GM21526 (cell line): ENCODE data around the gene RBM33.
"Not testable (repeated sequence)": the region's sequence is repeated elsewhere in the genome, so short reads cannot be mapped to it uniquely, and the experiment has no call there.

Source experiments
- ATAC-seq: cut with Tn5 transposase; IDR thresholded peaks from one replicate; pipeline ENCODE4 v1.9.1; 2021; ENCODE audit warnings: moderate library complexity; ENCODE audit not compliant: unreplicated experiment, low FRiP score

Gene RBM33

DNA sequence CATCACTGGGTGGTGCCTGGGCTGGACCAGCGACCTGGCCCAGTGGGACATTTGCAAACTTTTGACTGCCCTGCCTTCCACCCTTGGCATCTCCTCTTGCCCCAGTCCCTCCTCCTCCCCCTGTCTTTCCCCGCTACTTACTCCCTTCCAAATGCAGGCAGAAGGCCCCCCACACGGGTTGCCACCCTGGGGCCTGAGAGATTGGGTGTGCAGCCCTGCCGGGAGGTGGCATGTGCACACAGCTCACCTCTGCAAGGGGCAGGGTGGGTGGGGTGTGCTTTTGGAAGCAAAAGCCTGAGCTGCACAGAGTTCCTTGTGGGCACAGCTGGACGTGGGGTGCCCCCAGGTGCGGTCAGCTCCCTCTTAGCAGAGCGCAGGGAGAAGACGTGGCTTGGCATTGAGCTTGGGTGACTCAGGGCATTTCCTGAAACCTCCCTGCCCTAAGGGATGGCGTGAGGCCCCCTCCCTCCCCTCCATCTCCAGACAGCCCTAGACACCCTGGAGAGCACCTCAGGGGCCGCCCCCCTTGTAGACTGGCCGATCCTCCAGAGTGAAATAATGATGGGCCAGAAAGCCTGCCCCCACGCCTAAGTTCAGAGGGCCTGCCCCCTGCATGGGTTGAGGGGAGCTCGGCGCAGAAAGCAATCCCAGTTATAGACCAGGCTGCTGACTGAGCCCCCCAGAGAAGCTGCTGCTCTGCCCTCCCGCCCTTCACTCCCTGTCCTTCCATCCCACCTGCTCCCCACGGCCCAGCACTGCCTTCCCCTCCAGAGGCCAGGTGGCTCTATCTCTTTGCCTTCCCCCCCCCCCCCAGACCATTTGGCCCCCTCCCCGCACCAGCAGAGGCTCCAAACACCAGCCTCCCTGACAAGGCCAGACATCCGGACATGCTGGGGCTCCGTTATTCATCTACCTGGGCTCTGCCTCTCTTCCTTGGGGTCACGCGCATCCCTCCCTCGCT, 170.1 kb downstream of the RBM33 start:
- ATAC-seq = no peak

DNA sequence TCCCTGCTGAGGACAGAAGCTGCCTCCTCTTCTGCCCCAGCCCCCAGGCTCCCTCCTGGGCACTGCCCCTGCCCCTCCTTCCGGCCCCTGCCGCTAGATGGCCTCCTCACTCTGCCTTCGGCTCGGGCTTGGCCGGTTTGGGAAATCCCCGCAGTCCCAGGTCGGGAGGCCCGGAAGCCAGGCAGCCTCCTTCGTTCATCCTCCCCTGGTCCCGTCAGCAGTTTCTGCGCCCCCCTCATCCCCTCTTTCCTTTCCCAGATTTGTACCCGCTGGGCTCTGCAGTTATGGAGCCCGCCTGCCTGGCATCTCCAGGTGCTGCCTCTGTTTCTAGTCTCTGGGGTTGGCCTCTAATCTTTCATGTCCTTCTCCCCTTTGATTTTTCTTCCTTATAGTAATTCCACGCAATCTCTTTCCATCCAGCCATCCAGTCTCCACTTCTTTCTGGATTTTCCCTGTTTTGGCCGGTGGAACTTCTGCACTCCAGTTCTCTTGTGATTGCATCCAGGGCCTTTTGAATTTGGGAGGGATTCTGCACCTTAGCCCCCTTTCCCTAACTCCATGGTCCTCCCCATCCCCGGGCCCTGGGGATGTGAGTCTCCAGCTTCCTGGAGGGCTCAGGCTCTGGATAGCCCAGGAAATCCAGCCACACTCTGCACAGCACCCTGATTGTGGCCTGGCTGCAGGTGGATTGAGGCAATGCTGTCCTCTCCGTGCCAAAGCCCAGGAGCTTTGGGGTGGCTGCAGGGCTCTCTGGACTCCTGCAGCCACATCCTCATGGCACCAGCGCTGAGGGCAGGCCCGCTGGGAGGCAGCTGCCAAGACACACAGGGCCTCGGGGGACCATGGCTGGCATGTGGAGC, 171.1 kb downstream of the RBM33 start:
- ATAC-seq = peak; percentile 88

DNA sequence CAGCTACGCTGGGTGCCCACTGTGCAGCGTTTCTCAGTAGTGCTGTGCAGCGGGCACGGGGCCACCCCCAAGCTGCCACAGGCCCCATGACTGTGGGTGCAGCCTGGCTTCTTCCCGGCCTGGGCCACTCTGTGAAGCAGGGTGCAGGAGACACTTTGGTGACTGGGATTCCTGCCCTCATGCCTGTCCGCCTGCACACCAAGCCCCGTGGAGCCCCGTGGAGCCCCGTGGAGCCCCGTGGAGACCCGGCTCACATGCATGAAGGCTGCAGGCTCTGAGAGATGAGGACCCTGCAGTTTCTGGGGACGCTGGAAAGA, 171.7 kb downstream of the RBM33 start:
- no peak for ATAC-seq

DNA sequence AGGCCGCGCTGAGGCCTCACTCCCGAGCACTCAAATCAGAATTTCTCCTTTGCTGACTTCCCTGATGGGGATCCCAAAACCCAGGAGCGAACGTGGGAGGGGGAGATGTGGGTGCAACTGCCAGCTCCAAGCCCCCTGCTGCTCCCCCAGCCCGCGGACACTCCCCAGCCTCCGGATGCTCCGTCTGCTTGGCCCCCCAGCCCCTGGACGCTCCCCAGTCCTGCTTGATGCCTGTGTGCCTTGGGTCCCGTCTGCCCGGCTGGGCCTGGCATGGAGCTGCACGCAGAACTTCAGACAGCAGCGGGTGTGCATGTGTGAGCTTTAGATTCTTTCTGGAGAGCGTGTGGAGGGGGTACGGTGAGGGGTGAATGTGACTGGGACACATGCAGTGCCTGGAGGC, 172.5 kb downstream of the RBM33 start:
- ATAC-seq = no peak

DNA sequence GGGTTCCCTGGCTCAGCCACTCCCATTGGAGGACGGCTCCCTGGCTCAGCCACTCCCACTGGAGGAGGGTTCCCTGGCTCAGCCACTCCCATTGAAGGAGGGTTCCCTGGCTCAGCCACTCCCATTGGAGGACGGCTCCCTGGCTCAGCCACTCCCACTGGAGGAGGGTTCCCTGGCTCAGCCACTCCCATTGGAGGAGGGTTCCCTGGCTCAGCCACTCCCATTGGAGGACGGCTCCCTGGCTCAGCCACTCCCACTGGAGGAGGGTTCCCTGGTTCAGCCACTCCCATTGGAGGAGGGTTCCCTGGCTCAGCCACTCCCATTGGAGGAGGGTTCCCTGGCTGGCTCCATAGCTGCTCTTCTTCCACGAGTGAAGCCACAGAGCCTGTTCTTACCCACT, 173.1 kb downstream of the RBM33 start:
- ATAC-seq = not testable (repeated sequence)

DNA sequence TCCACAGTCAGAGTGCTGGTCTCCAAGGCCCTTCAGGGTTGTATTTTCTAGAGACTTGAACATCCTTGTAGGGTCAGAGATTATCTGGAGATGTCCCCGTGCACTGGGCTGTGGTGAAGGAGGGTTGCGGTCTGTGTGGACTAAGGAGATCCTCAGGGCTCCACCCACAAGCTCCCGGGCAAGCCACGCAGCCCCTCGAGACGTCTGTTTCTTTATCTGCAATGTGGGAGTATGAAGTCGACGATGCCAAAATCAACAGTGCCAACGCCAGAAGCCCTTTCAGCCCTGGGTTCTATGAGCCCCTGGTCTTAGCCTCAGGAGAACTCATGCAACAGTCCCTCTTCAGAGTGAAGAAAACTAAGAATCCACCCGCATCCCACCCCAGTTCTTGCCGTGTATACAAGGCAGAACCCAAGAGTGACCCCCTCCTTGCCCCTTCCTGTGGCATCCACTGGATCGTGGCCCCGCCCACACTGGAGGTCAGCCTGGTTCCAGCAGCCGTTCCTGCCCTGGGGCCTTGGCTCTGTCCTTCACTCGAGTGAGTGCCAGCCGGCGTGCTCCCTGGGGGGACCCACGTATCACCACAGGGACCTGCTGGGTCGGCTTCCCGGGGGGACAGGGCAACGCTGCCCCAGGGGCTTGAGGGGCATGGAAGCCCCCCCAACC, 173.8 kb downstream of the RBM33 start:
- ATAC-seq = no peak

DNA sequence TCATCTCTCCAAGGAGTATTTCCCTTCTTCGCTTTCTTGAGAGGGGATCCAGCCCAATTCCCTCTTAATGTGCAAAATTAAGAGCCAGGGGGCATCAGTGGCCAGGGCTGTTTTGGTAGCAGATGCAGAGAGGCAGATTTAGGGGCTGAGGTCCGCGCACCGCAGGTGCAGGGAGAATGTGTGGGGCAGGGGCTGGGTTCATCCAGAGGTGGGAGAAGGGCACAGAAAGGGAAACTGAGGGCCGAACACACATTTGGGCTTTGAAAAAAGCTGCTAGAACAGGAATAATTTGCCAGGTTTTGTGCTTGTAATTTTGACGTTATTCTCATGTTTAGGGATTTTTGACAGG, 174.3 kb downstream of the RBM33 start:
- no peak for ATAC-seq

DNA sequence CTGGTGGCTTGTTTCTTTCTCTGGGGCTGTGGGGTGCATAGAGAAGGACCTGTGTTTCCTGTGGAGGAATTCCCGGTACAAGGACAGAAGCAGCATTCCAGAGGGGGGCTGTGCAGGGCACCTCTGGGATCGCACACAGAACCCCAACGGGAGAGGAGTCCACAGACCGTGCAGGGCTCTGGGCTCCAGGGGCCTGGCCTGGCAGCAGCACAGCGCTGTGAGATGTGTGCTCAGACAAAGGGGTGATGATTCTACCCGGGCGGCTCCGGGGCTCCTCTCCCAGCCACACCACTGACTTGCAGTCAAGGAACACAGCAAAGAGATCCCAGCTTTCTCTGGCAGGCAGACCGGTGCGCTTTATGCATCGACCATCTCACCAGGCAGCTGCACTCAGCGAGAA, 174.7 kb downstream of the RBM33 start:
- ATAC-seq = no peak

DNA sequence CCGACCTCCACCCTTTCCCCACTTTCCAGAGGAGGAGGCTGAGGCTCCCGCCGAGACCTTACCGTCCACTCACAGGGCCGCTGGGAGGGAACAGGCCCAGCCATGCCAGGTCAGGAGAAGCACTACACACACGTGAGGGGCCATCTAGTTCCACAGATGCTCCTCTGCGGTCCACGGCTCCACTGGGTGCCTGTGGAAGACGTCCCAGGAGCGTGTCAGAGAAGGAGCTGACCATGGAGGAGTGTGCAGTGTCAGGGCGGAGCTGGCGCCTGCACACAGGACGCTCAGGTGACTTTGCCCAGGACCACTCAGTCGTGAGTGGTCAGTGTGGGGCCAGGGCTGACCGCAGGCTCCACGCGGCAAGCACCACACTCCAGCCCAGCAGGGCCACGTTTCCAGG, 175.8 kb downstream of the RBM33 start:
- ATAC-seq = no peak

DNA sequence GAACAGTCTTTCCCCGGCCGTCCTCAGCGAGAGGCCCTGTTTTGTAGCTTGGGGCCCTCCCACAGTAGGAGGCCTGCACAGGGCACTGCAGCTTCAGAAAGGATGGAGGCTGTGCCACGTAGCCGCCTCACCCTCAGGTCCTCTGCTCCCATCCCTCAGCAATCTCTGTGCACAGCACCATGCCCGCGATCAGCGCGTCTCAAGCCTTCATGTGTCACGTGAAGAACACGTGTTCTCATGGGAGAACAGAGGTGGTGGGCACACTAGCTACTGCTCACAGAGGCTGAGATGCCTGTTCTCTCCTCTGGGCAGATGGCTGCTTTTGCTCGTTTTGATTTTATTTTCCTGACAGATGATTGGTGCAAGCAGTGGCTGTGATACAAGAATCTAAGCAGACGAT, 176.3 kb downstream of the RBM33 start:
- no peak for ATAC-seq

DNA sequence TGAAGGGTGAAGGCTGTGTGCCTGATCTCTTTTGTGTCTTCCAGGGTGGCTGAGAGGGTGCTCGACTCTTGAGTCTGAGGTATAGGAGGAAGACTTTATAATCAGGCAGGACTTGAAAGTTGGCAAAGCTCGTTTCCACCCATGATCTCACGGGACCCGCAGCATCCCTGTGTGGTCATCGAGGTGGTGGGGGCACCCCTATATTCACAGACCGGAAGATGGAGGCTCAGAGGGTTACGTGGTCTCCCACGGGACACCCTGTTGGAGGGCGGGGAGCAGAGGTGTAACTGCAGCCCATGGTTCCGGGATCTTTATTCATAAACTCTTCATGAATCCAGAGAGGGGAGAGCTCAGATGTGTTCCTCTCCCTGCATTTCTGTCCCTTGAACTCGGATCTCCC, 177.4 kb downstream of the RBM33 start:
- no peak for ATAC-seq

DNA sequence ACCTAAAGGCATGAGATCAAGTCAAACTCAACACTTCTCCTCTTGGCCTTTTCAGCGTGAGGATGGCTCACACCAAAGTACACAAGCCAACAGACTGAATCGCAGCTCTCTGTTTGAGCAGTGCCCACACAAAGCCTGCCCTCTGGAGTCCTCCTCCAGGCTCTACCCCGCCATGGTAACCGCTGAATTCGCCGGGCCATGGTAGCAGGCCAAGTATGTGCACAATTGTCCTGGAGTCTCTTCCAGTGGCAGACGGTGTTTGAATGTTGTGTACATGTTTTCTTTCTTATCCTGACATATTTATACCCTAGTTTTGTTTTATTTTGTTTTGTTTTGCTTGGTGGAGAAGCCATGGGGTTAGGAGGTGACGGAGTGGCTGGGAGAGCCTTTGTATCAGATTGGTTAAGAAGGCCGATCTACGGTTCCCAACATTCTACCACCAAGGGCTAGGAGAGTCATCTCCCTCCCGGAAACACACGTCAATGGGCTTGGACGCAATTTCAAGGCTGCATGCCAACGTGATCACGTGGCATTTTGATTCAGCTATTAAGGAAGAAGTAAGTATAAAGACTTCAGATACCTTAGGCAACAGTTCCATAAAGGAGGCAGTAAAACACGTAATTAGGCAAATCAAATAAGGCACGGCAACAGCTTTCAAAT, 179.9 kb downstream of the RBM33 start:
- ATAC-seq = no peak

DNA sequence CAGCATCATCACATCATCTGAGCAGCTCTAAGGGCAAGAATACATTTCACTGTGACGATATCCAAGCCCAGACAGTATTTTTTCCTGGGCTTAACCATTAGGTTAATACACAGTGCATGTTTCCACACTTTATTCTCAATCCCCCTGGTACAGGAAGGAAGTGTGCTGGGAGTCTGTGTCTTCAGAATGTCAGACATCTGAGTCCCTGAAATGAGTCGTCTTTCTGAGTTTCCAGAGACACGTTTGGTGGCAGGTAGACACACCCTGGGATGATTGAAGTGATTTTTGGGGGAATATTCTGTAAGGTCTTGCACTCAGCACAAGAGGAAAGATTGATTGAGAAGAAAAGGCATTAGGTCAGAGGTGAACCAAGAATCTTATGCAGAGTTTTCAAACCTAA, 180.9 kb downstream of the RBM33 start:
- ATAC-seq = no peak

DNA sequence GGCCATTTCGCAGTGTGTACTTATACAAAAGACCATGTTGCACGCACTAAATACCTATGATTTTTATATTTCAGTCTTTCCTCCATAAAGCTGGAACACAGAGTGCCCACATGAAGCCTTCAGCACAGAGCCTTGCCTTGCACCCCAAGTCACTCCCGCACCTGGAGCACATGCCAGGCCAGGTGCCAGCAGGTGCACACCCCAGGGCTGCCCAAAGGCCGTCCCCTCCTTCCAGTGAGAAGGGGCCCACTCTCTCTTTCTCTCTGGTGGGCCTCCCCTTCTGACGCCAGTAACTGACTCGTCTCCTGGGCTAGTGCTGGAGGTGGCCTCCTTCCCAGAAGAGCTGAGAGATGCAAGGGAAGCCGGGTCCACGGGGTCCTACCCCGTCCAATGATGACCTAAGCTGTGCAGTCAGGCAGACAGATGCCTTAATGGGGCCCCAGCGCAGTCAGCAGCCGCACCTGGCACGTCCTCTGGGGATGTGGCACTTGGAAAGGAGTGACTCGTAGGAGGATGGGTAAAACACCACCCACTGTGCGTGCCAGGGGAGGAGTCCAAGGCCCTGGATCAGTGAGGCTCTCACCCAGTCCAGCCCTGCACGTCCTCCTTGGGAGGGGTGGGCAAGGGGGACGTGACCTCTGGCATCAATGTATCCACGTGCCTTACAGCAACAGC, 185.5 kb downstream of the RBM33 start:
- no peak for ATAC-seq
